MCF 10A (cell line): ENCODE results near the gene HRK. TPM values are rescaled to one million over a fixed set of nuclear protein-coding genes. Genes with fewer than 3 reads are reported as not detected.

ENCODE experiments used
- BruUV-seq: library from RNA; stranded (reverse); fragments of 400-500 nt; replicated peaks from 2 replicates; lab custom pipeline; 2021; lab: Mats Ljungman, UMichigan
- CTCF ChIA-PET: fragments of 300-600 bp; sonication (Branson Sonifier 250); formaldehyde crosslinking; extraction: SDS; loops from one replicate; lab custom pipeline; 2021; ENCODE audit warnings: antibody characterized with exemption, inconsistent platforms; lab: Yijun Ruan, JAX
- POLR2A ChIA-PET: fragments of 300-600, 350-650 bp; sonication (Branson Sonifier 250); formaldehyde crosslinking; extraction: SDS; loops from one replicate; lab custom pipeline; 2020; ENCODE audit warnings: antibody characterized with exemption, inconsistent platforms; lab: Yijun Ruan, JAX
- DNase-seq: peaks from one replicate; pipeline ENCODE4 v3.0.0-alpha.2; 2018; ENCODE audit not compliant: unreplicated experiment
- H3K27ac Mint-ChIP-seq: one replicate; pipeline ENCODE4 v1.8.0; 2022; ENCODE audit warnings: mild to moderate bottlenecking, low read depth, mixed read lengths; ENCODE audit not compliant: unreplicated experiment
- H3K27me3 Mint-ChIP-seq: one replicate; pipeline ENCODE4 v1.8.0; 2022; ENCODE audit warnings: mixed read lengths; ENCODE audit not compliant: insufficient read depth, unreplicated experiment
- H3K36me3 Mint-ChIP-seq: one replicate; pipeline ENCODE4 v1.8.0; 2022; ENCODE audit warnings: mild to moderate bottlenecking, moderate library complexity, mixed read lengths; ENCODE audit not compliant: insufficient read depth, unreplicated experiment
- H3K4me1 Mint-ChIP-seq: one replicate; pipeline ENCODE4 v1.8.0; 2022; ENCODE audit warnings: mixed read lengths; ENCODE audit not compliant: insufficient read depth, unreplicated experiment
- H3K4me3 Mint-ChIP-seq: one replicate; pipeline ENCODE4 v1.8.0; 2022; ENCODE audit warnings: mild to moderate bottlenecking, moderate library complexity, mixed read lengths; ENCODE audit not compliant: unreplicated experiment
- H3K9me3 Mint-ChIP-seq: one replicate; pipeline ENCODE4 v1.8.0; 2022; ENCODE audit warnings: mixed read lengths; ENCODE audit not compliant: unreplicated experiment
- CTCF ChIP-seq: fragments of 200-600 bp; IDR thresholded peaks from one replicate; pipeline ENCODE4 v1.8.0; 2022; ENCODE audit warnings: antibody characterized with exemption, mild to moderate bottlenecking; ENCODE audit not compliant: unreplicated experiment
- intact Hi-C: fragments of 100-400 bp; cut with micrococcal nuclease; formaldehyde crosslinking; loops from 2 replicates; pipeline ENCODE4 v1.14.1; 2022
- total RNA-seq: library from RNA; stranded (reverse); gene quantifications from 2 replicates; pipeline ENCODE4 v1.2.3, GENCODE V29; 2022

Gene HRK
- total RNA-seq, 1 experiment from 2014 or later, result 3.0 TPM

GRCh38 chr12:116901612-116902011 lies 20.4 kb upstream of the HRK start:
- peaks cover 53% of the 10 kb centered on the region for H3K27me3 Mint-ChIP-seq
- H3K27ac Mint-ChIP-seq, result no peak overlapping the region
- no peaks in the 10 kb centered on the region for H3K9me3 Mint-ChIP-seq
- ChIA-PET POLR2A (no interaction called here), CTCF (interaction anchor here (0.5 to 1.4 kb wide), 2 partner anchors 9 to 14 kb away, joined by 3 to 5 read pairs; partner anchors contain the start of gene FBXW8)
- no peak overlapping the region for H3K4me3 Mint-ChIP-seq
- no TSS peak for BruUV-seq
- no peaks in the 10 kb centered on the region for H3K4me1 Mint-ChIP-seq
- H3K36me3 Mint-ChIP-seq, result no peaks in the 10 kb centered on the region
- intact Hi-C loops, result no loop called here
- TF ChIP-seq CTCF, result no peak
- no peak for DNase-seq

GRCh38 chr12:116898669-116899068 lies 17.4 kb upstream of the HRK start:
- H3K36me3 Mint-ChIP-seq, result no peaks in the 10 kb centered on the region
- intact Hi-C loops, result no loop called here
- no peaks in the 10 kb centered on the region for H3K4me1 Mint-ChIP-seq
- H3K9me3 Mint-ChIP-seq, result no peaks in the 10 kb centered on the region
- H3K4me3 Mint-ChIP-seq, result no peak overlapping the region
- no peak overlapping the region for H3K27ac Mint-ChIP-seq
- ChIA-PET CTCF (interaction anchor here (0.5 kb wide), 1 partner anchor 262 kb away, joined by 4 read pairs; no protein-coding TSS in a partner anchor), POLR2A (no interaction called here)
- no TSS peak for BruUV-seq
- TF ChIP-seq CTCF, result no peak
- peaks cover 55% of the 10 kb centered on the region for H3K27me3 Mint-ChIP-seq
- no peak for DNase-seq

- no peak for DNase-seq
- POLR2A ChIA-PET, result interaction anchor here (0.5 to 0.6 kb wide), 2 partner anchors 76 to 652 kb away, joined by 3 read pairs; no protein-coding TSS in a partner anchor
- TF ChIP-seq CTCF, result no peak
- Mint-ChIP-seq H3K27me3 (peaks cover 45% of the 10 kb centered on the region), H3K4me3 (no peak overlapping the region), H3K9me3 (no peaks in the 10 kb centered on the region), H3K27ac (no peak overlapping the region), H3K4me1 (no peaks in the 10 kb centered on the region), H3K36me3 (no peaks in the 10 kb centered on the region)
- BruUV-seq, result no TSS peak
- CTCF ChIA-PET, result interaction anchor here (1.0 to 1.5 kb wide), 2 partner anchors 15 to 310 kb away, joined by 3 to 5 read pairs; no protein-coding TSS in a partner anchor
- intact Hi-C loops, result no loop called here
These were observed 16.2 kb upstream of the HRK start for GRCh38 chr12:116897476-116897875.

GRCh38 chr12:116896411-116896924 lies 15.2 kb upstream of the HRK start:
- intact Hi-C loops, result no loop called here
- peaks cover 39% of the 10 kb centered on the region for H3K27me3 Mint-ChIP-seq
- no peak for DNase-seq
- TF ChIP-seq CTCF, result no peak
- ChIA-PET CTCF (interaction anchor here (1.5 kb wide), 1 partner anchor 14 kb away, joined by 5 read pairs; no protein-coding TSS in a partner anchor), POLR2A (no interaction called here)
- no peaks in the 10 kb centered on the region for H3K36me3 Mint-ChIP-seq
- H3K4me1 Mint-ChIP-seq, result no peaks in the 10 kb centered on the region
- no TSS peak for BruUV-seq
- no peak overlapping the region for H3K27ac Mint-ChIP-seq
- no peak overlapping the region for H3K4me3 Mint-ChIP-seq
- no peaks in the 10 kb centered on the region for H3K9me3 Mint-ChIP-seq
